Measurements from ENCODE around the gene ADAT2. TPM values are rescaled to one million over a fixed set of nuclear protein-coding genes. Genes with fewer than 3 reads are reported as not detected.

Gene ADAT2
- total RNA-seq, 2 experiments from 2014 or later, result 22.8 to 27.0 TPM

Other genes starting within 250 kb of the ADAT2 start
- 10 to 100 TPM; 21.0 TPM for gene PEX3, start 110 bp upstream of the ADAT2 start, total RNA-seq
- gene FUCA2, start 61.0 kb upstream of the ADAT2 start, total RNA-seq, result 10 to 100 TPM; 12.1 to 13.4 TPM
- gene PHACTR2, start 227.3 kb upstream of the ADAT2 start, total RNA-seq, result 10 to 100 TPM; 29.7 to 30.5 TPM